Measurements from ENCODE around the gene SLC39A5.
"Not testable (repeated sequence)": the region's sequence is repeated elsewhere in the genome, so short reads cannot be mapped to it uniquely, and the experiment has no call there.

The SLC39A5 gene

DNA sequence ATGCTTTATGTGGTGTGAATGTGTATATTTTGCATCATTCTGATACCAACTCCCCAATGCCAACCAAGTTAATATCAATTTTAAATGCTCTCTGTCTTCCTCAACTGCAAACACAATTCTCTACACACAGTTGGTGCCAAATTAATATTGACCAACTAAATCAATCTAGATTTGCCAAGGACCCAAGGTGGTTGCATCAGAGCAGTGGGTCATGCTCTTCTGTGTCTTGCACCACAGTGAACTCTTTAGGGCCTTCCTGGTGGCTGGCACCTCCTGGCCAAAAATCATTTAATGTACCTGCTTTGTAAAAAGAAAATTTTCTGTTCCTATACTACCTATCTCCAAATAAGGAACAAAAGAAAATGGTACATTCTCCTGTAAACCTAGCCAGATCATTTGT is 51.0 kb downstream of the SLC39A5 start:
- no peak for DNase-seq (ENCODE audit: low read depth, low spot score)

DNA sequence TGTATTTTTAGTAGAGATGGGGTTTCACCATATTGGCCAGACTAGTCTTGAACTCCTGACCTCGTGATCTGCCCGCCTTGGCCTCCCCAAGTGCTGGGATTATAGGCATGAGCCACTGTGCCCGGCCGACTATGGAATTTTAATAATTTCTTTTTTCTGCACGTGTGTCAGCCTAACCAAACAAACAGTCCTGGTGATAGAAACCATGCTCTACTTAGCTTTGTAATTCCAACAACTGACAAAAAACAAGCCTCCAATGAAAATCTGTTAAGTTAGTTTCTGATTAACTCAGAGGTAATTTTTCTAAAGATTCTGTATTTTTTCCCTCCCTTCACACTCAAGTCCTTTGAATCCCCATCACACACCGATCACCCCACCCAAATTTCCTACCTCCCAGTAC is 52.2 kb downstream of the SLC39A5 start:
- no peak for DNase-seq (ENCODE audit: low read depth, low spot score)

DNA sequence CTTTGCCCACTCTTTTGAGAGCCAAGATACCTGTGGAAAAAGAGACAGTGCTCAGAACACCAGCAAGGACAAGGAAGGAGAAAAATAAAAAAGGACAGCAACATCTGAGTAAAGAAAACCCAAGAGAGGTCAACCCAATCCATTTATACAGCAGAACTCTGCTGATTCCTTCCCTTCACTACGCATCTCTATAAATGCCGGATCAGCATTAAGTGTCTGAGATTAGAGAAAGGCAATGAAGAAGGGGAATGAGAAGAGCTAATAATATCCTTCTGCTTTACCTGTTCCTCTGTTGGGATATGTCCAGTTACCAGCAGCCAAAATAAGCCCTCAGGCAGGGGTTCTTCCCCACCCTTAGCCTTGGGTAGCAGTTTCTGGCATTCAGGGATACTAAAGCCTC is 52.7 kb downstream of the SLC39A5 start:
- DNase-seq (ENCODE audit: low read depth, low spot score): no peak

DNA sequence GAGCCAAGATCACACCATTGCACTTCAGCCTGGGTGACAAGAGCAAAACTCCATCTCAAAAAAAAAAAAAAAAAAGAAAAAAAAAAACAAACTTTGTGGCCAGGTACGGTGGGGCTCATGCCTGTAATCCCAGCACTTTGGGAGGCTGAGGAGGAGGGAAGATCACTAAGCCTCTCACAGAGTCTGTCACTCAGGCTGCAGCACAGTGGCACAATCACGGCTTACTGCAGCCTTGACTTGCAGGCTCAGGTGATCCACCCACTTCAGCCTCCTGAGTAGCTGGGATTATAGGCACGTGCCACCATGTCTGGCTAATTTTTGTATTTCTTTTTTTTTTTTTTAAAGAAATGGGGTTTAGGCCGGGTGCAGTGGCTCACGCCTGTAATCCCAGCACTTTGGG is 54.4 kb downstream of the SLC39A5 start:
- DNase-seq (ENCODE audit: low read depth, low spot score): not testable (repeated sequence)

DNA sequence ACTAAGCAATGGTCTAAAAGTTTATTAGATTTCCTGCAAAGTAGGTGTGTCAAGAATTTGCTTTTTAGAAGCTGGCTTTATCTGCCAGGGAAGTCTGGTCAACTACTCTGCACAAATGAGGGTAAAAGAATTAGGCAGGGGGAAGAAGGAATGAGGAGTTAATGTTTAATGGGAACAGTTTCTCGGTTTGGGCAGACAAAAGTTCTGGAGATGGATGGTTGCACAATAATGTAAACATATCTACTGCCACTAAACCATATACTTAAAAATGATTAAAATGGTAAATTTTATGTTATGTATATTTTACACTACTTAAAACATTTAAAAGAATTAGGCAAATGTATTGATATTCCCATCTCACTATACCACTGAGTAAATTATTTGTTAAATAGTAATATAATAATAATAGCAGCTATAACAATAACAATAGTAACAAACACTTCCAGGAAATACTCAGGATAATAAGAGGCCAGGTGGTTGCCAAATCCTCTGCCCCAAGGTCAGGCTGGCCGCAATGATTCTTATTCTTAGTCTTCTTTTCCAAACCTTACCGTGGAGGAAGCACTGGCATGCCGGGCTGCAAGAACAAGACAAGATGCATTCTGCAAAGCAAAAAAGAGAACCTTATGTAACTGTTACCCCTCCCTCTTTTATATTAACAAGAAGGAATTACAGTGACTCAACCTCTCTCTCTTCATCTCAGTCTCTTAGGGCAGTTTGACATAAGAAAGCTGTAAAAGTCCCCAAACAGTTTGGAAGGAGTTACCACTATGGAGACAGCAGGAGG is 56.4 kb downstream of the SLC39A5 start:
- DNase-seq (ENCODE audit: low read depth, low spot score): no peak
